HFFc6 (cell line): ENCODE data around the gene MLST8. TPM values are rescaled to one million over a fixed set of nuclear protein-coding genes. Genes with fewer than 3 reads are reported as not detected.

Source experiments
- DNase-seq: peaks from one replicate; pipeline ENCODE4 v3.0.0-alpha.2; 2018
- H3K27ac Mint-ChIP-seq: 2 replicates; pipeline ENCODE4 v1.8.0; 2020; ENCODE audit warnings: mild to moderate bottlenecking, mixed read lengths
- H3K27me3 Mint-ChIP-seq: 2 replicates; pipeline ENCODE4 v1.8.0; 2021; ENCODE audit warnings: mild to moderate bottlenecking, moderate library complexity, mixed read lengths; ENCODE audit not compliant: insufficient read depth
- H3K36me3 Mint-ChIP-seq: 2 replicates; pipeline ENCODE4 v1.8.0; 2021; ENCODE audit warnings: low read depth, mixed read lengths
- H3K4me1 Mint-ChIP-seq: 2 replicates; pipeline ENCODE4 v1.8.0; 2020; ENCODE audit warnings: low read depth, mixed read lengths
- H3K4me3 Mint-ChIP-seq: 2 replicates; pipeline ENCODE4 v1.8.0; 2020; ENCODE audit warnings: mild to moderate bottlenecking, moderate library complexity, mixed read lengths
- H3K9me3 Mint-ChIP-seq: 2 replicates; pipeline ENCODE4 v1.8.0; 2020; ENCODE audit warnings: mild to moderate bottlenecking, mixed read lengths
- CTCF ChIP-seq: fragments of 200-600 bp; sonication (generic); IDR thresholded peaks from 2 replicates; pipeline ENCODE4 v1.5.0; 2021; ENCODE audit warnings: antibody characterized with exemption, mild to moderate bottlenecking
- total RNA-seq, 6 experiments: library from RNA; stranded (reverse); fragmentation: NEBNext Ultra II Directional; extraction: Animal tissue kit (Norgen Biotek cat#: 25700); gene quantifications; 2 replicates in 1 of 6; 3 replicates in 5 of 6; pipeline ENCODE4 v1.2.3, GENCODE V29; 2021

The MLST8 gene
- total RNA-seq, 6 experiments from 2014 or later = 32.7 to 39.4 (median 37.5) TPM

DNA sequence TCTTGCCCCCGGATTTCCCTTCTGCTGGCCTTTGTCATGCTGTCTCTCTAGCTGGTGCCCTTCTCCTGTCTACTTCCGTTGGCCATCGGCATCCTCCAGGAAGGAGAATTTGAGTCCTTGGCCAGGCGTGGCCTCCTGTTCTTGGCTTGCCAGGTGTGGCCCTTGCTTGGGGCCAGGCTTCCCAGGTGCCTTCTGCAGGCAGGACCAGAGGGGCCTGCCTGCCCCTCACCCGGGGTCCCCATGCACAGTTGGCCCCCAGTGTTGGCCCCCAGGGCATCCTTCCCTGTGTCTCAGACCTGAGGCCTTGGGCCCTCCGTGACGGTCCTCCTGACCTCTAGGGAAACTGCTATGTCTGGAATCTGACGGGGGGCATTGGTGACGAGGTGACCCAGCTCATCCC is 2.6 kb downstream of the MLST8 start:
- Mint-ChIP-seq H3K4me1 (peaks cover 25% of the 10 kb centered on the region), H3K9me3 (no peaks in the 10 kb centered on the region), H3K27ac (no peak overlapping the region), H3K4me3 (no peak overlapping the region; the same call in 1 of the 2 replicates), H3K27me3 (peaks cover 6% of the 10 kb centered on the region), H3K36me3 (peaks cover 11% of the 10 kb centered on the region; the same call in 1 of the 2 replicates)
- no peak for DNase-seq
- TF ChIP-seq CTCF = no peak

- Mint-ChIP-seq H3K36me3 (peaks cover 11% of the 10 kb centered on the region; the same call in 1 of the 2 replicates), H3K27me3 (peaks cover 8% of the 10 kb centered on the region), H3K4me3 (no peak overlapping the region), H3K4me1 (peaks cover 30% of the 10 kb centered on the region), H3K9me3 (no peaks in the 10 kb centered on the region), H3K27ac (no peak overlapping the region)
- no peak for TF ChIP-seq CTCF
- DNase-seq = no peak
These were observed 3.1 kb downstream of the MLST8 start for GRCh38 chr16:2208308-2208707.

GRCh38 chr16:2208772-2209171 is 3.5 kb downstream of the MLST8 start:
- DNase-seq = no peak
- H3K4me3 Mint-ChIP-seq = no peak overlapping the region
- H3K9me3 Mint-ChIP-seq = no peaks in the 10 kb centered on the region
- peaks cover 11% of the 10 kb centered on the region for H3K27me3 Mint-ChIP-seq
- no peak for TF ChIP-seq CTCF
- H3K36me3 Mint-ChIP-seq = peaks cover 11% of the 10 kb centered on the region; the same call in 1 of the 2 replicates
- no peak overlapping the region for H3K27ac Mint-ChIP-seq
- H3K4me1 Mint-ChIP-seq = peaks cover 33% of the 10 kb centered on the region

DNA sequence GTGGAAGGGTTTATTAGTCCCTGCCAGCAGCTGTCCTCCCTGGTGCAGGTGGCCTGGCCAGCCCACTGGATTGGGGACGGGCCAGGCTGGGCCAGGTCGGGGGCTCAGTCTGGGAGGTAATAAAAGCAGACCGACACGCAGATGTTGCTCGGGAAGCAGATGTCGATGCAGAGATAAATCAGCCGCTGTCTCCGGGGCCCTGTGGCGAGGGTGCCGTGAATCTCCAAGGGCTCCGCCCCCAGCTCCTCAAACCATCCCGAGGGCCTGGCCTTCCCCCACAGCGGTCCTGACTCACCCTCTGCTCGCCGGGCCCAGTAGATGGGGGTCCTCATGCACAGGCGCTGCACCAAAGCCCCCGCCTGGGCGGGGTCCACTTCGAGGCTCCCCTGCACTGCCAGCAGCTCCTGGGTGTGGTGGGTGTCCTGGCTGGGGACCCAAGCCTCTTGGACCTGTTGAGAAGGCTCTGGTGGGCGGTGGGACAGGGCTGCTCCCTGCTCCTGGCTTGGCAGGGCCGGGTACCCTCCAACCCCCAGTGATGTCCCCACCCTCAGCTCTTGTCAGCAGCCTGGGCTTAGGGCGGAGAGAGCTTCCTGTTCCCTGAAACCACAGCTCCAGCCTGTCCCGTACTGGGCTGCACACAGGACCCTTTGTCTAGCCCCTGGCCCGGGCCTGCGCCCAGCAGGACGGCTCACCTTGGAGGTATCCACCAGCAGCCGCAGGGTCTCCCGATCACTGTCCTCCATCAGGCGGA is 4.2 kb downstream of the MLST8 start:
- Mint-ChIP-seq H3K27ac (no peak overlapping the region), H3K9me3 (no peaks in the 10 kb centered on the region), H3K27me3 (peaks cover 11% of the 10 kb centered on the region), H3K4me1 (peaks cover 31% of the 10 kb centered on the region), H3K36me3 (peaks cover 11% of the 10 kb centered on the region; the same call in 1 of the 2 replicates), H3K4me3 (no peak overlapping the region)
- DNase-seq = no peak
- no peak for TF ChIP-seq CTCF

DNA sequence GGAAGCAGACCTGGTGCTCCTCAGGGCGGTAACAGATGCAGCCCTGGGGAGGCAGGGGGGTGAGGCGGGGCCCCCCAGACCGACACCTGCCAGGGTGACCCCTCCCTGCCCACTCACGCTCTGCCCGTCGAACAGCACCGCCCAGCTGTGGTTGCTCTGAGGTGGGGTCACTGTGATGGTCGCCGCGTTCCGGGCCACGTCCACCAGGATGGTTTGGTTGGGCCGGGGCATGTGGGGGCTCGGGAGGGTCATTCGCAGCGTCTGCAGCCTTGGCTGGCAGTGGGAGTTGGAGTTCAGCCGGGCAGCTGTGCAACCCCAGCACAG is 4.7 kb downstream of the MLST8 start:
- Mint-ChIP-seq H3K9me3 (no peaks in the 10 kb centered on the region), H3K4me1 (peaks cover 27% of the 10 kb centered on the region), H3K4me3 (no peak overlapping the region)

More for the DNA sequence above, 4.7 kb downstream of the MLST8 start:
- Mint-ChIP-seq H3K27me3 (peaks cover 11% of the 10 kb centered on the region), H3K36me3 (peaks cover 11% of the 10 kb centered on the region; the same call in 1 of the 2 replicates), H3K27ac (no peak overlapping the region)
- TF ChIP-seq CTCF = no peak
- DNase-seq = no peak
